Measurements from ENCODE around the gene TIMM10B. TPM values are rescaled to one million over a fixed set of nuclear protein-coding genes. Genes with fewer than 3 reads are reported as not detected.

Gene TIMM10B
- total and polyA plus RNA-seq, 2 of the 4 experiments (the other 2 are of a cell fraction): 24.7 to 27.1 TPM

GRCh38 chr11:6530848-6531247, 49.5 kb downstream of the TIMM10B start:
- no peak overlapping the region for H3K18ac ChIP-seq (ENCODE audit: low read depth, low read length)
- H4K8ac ChIP-seq (ENCODE audit: low read depth in 2 of 2, low read length in 2 of 2): 0 out of 4 replicates have a peak overlapping the region, but pooled peaks of 1 of the 2 experiments have one; percentile 31
- 0 out of 2 replicates have a peak overlapping the region, but pooled peaks have one; percentile 10 for H2AK5ac ChIP-seq (ENCODE audit: low read depth, low read length)
- H3K4me1 ChIP-seq (ENCODE audit: control insufficient read depth, insufficient read depth, low read length): no peaks in the 10 kb centered on the region
- H2BK5ac ChIP-seq (ENCODE audit: low read depth, low read length, poor library complexity, severe bottlenecking): no peak overlapping the region
- H3K4me3 ChIP-seq (ENCODE audit: insufficient read depth, low read depth, low read length): no peak overlapping the region
- H3K27ac ChIP-seq (ENCODE audit: insufficient read depth, low read length): no peak overlapping the region
- H3K4me2 ChIP-seq (ENCODE audit: low read depth, low read length): no peak overlapping the region
- no peak overlapping the region for H3K14ac ChIP-seq (replicated peaks; ENCODE audit: low read depth, low read length)
- dilution Hi-C loops (cut with HindIII; ENCODE audit: low sequenced_read_pairs, unreplicated experiment): no loop called here
- H3K4ac ChIP-seq (ENCODE audit: low read depth, low read length): no peak overlapping the region
- H3K27me3 ChIP-seq (ENCODE audit: control insufficient read depth, insufficient read depth, low read length): no peaks in the 10 kb centered on the region
- no peak overlapping the region for H2BK20ac ChIP-seq (ENCODE audit: low read depth, low read length)
- no peak overlapping the region for H2AFZ ChIP-seq (replicated peaks; ENCODE audit: low read length, poor library complexity)
- DNase-seq: peak; percentile 17
- no peak overlapping the region for H4K5ac ChIP-seq (ENCODE audit: low read depth, low read length)
- H3K9ac ChIP-seq (ENCODE audit: low read depth, low read length): no peak overlapping the region
- peaks cover 2% of the 10 kb centered on the region; the same call in 1 of the 2 replicates for H4K20me1 ChIP-seq (ENCODE audit: insufficient read depth, low read length)
- no peaks in the 10 kb centered on the region; a peak in 1 of 4 replicates for H3K79me1 ChIP-seq (ENCODE audit: low read depth in 1 of 2, low read length in 2 of 2)
- H3K36me3 ChIP-seq (ENCODE audit: control insufficient read depth, insufficient read depth, low read length): peaks cover 6% of the 10 kb centered on the region; the same call in 1 of the 2 replicates
- peak; percentile 38 for ATAC-seq (ENCODE audit: low read depth)
- no peak for TF ChIP-seq MXI1 (IDR thresholded peaks at IDR 0.05; ENCODE audit: borderline replicate concordance, low read depth, low read length)
- no peak for TF ChIP-seq NFE2L2 (IDR thresholded peaks at IDR 0.05; ENCODE audit: low read depth, low read length)
- TF ChIP-seq RFX5 (IDR thresholded peaks at IDR 0.05; ENCODE audit: low read depth, low read length): no peak
- TF ChIP-seq USF2 (IDR thresholded peaks at IDR 0.05; ENCODE audit: low read depth, low read length): no peak
- TF ChIP-seq, protein P1, sequence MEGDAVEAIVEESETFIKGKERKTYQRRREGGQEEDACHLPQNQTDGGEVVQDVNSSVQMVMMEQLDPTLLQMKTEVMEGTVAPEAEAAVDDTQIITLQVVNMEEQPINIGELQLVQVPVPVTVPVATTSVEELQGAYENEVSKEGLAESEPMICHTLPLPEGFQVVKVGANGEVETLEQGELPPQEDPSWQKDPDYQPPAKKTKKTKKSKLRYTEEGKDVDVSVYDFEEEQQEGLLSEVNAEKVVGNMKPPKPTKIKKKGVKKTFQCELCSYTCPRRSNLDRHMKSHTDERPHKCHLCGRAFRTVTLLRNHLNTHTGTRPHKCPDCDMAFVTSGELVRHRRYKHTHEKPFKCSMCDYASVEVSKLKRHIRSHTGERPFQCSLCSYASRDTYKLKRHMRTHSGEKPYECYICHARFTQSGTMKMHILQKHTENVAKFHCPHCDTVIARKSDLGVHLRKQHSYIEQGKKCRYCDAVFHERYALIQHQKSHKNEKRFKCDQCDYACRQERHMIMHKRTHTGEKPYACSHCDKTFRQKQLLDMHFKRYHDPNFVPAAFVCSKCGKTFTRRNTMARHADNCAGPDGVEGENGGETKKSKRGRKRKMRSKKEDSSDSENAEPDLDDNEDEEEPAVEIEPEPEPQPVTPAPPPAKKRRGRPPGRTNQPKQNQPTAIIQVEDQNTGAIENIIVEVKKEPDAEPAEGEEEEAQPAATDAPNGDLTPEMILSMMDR (conservative IDR thresholded peaks at IDR 0.05; ENCODE audit: low read depth, low read length): no peak
- TF ChIP-seq, protein P2, sequence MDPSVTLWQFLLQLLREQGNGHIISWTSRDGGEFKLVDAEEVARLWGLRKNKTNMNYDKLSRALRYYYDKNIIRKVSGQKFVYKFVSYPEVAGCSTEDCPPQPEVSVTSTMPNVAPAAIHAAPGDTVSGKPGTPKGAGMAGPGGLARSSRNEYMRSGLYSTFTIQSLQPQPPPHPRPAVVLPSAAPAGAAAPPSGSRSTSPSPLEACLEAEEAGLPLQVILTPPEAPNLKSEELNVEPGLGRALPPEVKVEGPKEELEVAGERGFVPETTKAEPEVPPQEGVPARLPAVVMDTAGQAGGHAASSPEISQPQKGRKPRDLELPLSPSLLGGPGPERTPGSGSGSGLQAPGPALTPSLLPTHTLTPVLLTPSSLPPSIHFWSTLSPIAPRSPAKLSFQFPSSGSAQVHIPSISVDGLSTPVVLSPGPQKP (IDR thresholded peaks at IDR 0.05; ENCODE audit: borderline replicate concordance, low read depth, low read length): no peak
- no peak for TF ChIP-seq CEBPB (IDR thresholded peaks at IDR 0.05; ENCODE audit: low read depth, low read length)
- TF ChIP-seq MAFK (IDR thresholded peaks at IDR 0.05; ENCODE audit: low read depth, low read length): no peak
- TF ChIP-seq POLR2A (IDR thresholded peaks at IDR 0.05; ENCODE audit: low read depth, low read length): no peak
- TF ChIP-seq CHD1 (IDR thresholded peaks at IDR 0.05; ENCODE audit: low read depth, low read length): no peak
- H3K56ac ChIP-seq (ENCODE audit: extremely low read depth, insufficient read depth, low read length): no peak overlapping the region
- POLR2A ChIA-PET (ENCODE audit: unreplicated experiment): no interaction called here
- intact Hi-C loops (cut with micrococcal nuclease): loop anchor here (1.0 to 5.0 kb wide), 5 partner anchors 72 to 226 kb away; partner anchors contain the start of genes ILK, MRPL17 and RRP8
- no TSS peak for BruUV-seq (replicated peaks)
- H2BK15ac ChIP-seq (ENCODE audit: low read depth, low read length): no peak overlapping the region
- 95% methylated on average over 2 of the region's 2 CpGs; no CpG with 5 or more reads in 1 of the 2 experiments for WGBS, 2 experiments (ENCODE audit: extremely low coverage in 2 of 2, insufficient read length in 1 of 2)
- no peak overlapping the region for H2AK9ac ChIP-seq (replicated peaks; ENCODE audit: low read depth, low read length, poor library complexity)
- in situ Hi-C loops (cut with MboI; ENCODE audit: low sequenced_read_pairs): no loop called here
- H3K9me3 ChIP-seq (ENCODE audit: control insufficient read depth, insufficient read depth, low read length): no peaks in the 10 kb centered on the region
- no peak overlapping the region for H3K23ac ChIP-seq (ENCODE audit: low read depth, low read length)
- no peak overlapping the region for H2BK120ac ChIP-seq (ENCODE audit: low read depth, low read length)
- no peaks in the 10 kb centered on the region for H3K9me1 ChIP-seq (ENCODE audit: insufficient read depth, low read length)
- no peak overlapping the region for H4K91ac ChIP-seq (ENCODE audit: insufficient read depth, low read depth, low read length)
- CTCF ChIA-PET: interaction anchor here (0.6 to 3.0 kb wide), 21 partner anchors 10 to 175 kb away, joined by 3 to 15 read pairs (median 4); partner anchors contain the start of gene MRPL17

All from IMR-90 (cell line).